Cerebellar cortex (tissue), 1 donor: Measurements from ENCODE around the gene URB1.
"Not testable (repeated sequence)": the region's sequence is repeated elsewhere in the genome, so short reads cannot be mapped to it uniquely, and the experiment has no call there.

ENCODE experiments used
- DNase-seq: peaks from one replicate; pipeline ENCODE4 v3.0.0-alpha.2; 2015; ENCODE audit warnings: low spot score

The URB1 gene, protein sequence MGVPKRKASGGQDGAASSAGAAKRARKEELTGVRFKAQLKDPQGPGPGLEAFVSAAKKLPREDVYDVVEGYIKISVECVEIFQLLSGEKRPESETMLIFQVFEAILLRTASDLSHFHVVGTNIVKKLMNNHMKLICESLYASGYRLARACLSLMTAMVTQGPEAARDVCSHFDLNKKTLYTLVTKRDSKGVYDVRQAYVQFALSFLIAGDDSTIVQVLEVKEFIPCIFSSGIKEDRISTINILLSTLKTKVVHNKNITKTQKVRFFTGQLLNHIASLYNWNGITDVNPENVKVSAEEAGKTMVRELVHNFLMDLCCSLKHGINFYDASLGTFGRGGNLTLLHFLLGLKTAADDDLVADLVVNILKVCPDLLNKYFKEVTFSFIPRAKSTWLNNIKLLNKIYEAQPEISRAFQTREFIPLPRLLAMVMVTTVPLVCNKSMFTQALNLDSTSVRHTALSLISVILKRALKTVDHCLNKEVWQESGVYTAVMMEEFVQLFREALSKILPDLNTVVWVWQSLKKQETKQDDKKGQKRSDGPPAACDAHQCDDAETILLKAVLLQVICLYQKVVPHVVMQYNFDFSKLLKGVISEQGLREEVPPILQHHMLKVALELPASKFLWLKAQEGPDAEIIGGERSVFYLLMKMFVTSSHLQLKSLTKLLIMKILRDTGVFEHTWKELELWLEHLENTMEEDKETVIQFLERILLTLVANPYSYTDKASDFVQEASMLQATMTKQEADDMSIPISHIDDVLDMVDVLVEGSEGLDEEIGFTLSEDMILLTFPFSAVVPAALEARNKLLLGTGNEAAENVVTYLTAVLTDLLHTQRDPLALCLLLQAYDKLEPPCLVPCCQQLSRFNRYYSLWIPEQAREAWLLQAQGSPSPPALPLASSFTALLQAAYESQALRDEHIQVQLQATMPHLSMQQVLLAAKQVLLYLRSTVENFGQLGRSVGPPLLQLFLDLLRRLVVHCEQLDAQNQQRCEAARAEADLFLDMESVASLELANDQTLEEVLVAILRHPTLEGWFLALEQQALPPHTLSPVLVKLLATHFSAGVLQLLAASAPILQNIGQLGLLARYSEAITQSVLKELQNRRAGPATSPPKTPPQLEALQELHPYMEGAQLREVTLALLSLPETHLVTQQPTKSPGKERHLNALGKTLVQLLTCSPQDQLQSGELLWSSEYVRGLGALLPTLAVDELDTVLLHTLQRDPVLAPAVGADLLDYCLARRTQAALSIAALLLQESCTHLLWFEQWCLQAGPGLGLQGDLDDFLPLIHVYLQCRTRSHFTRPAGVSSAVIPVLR (N-terminal part only)

DNA sequence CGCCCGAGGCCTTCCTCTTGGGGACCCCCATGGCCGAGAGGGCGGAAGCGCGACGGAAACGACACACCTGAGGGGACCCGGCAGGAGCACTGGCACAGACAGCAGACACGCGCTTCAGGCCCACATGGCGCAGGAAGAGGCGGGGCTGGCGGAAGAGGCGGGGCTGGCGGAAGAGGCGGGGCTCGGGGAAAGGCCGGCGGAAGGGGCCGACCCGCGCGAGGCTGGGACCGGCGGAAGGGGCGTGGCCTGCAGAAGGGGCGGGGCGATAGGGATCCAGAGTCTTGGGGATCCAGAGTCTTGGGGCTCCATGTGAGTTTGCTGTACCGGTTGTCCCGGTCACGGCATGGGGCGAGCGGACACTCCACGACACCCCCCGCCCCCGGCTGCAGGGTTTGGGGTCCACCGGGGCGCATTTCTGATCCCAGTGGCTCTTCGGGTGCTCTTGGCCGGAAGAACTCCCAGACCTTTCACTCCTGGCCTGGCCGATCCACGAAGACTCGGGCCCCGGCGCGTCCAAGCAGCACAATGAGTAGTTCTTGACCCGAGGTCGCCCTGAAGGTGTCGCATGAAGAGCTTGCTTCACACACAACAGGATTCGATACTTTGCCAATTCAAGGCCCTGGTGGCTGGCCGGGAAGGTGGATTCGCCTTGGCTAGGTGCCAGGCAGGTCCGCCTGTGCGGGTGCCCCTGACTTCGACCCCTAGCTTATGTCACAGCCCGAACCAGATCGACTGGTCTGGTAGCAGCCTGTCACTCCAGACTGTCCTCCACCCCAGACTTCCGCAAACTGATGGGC, at the start of gene URB1:
Gene URB1 (minus strand): TSS at position 133 of the 797 bp plus-strand sequence. CDS start 102 bp downstream, at position 31.
- DNase-seq, result peak; percentile 87

DNA sequence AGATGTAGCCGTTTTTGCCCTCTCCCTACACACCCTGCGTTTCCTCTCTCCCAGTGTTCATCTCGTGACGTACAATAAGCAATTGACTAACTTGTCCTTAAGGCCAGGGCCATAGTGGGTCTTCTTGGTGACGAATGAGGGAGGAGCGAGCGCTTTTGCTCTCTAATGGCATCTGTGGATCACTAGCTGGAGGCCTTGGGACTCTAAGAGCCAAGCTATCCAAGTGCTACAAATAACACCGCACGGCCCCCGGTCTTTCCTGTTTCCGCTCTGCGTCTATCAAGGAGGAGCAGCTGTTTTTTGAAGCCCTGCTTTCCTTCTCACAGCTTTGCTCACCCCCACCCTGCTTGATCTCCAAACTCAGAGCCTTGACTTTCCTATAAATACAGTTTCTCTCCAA, 44.9 kb upstream of the URB1 start:
- DNase-seq, result no peak

DNA sequence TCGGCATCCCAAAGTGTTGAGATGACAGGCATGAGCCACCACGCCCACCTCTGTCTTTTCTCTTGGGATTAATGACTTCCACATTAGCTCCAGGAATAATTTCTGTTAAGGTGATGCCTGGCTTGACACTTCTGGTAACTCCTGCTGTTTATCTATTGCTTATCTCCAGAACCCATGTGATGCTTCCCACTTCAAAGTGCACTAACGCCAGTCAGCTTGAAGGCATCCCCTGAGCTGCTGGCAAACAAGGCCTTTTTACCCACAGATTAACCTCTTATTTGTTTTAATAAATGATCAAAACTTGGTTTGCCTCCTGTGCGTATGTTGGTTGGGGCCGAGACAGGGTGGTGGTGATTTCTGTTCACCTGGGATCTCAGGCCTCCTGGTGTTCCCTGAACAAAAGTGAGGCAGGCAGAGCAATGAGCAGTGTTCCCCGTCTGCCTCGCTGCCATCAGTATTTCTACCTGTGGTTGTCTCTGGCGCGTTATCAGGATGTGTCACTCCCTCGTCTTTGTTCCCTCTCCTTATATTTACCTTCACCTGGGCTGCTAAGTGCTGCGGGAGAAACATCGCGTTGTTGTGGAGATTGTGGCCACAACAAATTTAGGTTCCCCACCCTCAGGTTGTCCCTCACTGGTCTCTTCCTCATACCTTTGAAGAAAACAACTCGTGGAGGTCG, 40.3 kb upstream of the URB1 start:
- DNase-seq, result not testable (repeated sequence)

DNA sequence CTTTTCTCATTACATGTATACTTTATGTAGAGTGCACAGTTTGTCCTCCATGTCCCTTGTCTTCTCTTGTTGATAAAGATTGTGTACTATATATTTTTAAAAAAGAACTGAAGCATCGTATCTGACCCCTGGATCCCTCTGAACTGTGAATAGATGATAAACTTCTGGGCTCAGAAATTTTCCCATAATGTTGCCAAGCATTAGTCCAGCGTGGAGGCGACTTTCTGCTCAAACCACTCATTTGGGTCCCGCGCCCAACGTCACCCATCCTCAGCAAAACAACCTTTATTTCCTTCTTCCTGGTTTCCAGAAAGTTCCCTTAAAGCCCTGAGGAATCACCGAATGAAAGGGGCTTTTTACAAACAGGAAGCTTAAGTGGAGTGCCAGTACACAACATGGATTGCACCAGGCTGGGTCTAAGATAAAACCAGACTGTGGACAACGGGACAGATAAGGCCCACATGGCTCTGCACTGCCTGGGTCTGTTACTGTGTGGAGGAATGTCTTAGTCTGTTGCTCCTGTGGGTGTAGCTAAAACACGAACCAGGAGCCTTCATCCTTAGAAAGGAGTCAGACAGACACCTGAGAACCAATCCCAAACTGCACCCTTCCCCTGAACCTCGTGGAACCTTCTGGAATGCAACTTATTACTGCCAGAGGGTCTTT, 35.3 kb upstream of the URB1 start:
- no peak for DNase-seq

DNA sequence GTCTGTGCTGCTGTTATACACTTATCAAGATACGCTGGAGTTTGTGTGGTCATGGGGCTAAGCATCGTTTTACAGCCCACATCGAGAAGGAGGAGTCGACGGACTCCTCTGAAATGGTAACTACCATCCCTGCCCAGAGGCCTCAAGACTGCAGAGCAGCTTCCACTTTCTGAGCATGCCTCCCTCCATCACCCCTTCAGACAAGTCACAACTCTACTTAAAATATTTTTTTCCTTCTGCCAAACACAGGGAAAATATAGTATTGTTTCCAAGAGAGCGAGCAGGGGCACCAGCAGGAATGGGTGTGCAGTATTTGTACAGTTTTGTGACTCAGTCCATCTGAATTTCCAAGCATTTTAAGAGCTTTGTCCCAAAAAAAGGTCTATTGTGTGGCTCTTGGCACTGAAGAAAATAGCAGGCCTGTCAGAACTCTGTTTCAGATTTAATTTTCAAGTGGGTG, 33.8 kb upstream of the URB1 start:
- no peak for DNase-seq

DNA sequence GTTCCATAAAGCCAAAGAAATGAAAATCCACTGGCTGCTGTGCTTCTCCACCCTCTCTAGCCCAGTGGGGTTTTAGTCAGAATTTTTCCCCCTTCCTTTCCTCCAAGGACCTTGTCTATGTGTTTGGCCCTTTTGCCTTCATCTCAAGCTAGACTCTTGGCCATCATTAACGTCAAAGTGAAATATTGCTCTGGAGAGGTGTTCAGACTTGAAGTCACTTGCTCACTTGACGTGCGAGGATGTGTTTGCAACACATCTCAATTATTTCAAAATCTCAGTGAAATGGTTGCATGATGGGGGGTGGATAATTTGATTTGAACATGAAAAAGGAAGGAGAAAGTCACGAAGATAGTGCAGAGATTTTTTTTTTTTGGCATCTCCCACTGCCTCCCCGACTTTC, 33.3 kb upstream of the URB1 start:
- DNase-seq, result no peak

DNA sequence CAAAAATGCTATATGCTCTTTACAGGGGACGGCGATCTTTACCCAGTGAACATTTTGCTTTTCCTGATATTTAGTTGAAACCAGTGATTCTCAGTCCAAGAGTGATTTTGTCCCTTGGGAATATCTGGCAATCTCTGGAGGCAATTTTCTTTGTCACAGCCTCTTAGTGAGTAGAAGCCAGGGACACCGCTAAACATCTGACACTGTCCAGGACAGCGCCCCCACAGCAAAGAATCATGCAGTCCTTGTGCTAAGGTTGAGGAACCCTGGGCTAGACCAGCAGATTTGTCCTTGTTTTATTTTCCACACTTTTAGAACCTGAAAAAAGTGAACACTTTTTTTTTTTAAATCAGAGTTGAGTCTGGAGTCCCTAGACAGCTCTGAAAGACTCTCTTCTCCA, 32.8 kb upstream of the URB1 start:
- no peak for DNase-seq

DNA sequence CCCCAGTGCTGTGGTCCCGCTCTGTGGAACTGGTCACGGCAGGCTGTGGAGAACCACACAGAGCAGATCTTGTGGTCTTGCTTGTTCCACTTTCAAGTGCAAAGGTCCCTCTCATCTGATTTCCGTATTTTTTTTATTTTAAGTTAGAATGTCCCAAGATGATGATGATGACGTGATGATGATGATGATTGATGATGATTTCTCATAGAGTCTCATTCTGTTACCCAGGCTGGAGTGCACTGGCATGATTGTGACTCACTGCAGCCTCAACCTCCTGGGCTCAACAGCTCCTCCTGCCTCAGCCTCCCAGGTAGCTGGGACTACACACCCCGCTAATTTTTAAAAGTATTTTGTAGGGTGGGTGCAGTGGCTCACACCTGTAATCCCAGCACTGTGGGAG, 31.9 kb upstream of the URB1 start:
- DNase-seq, result no peak

DNA sequence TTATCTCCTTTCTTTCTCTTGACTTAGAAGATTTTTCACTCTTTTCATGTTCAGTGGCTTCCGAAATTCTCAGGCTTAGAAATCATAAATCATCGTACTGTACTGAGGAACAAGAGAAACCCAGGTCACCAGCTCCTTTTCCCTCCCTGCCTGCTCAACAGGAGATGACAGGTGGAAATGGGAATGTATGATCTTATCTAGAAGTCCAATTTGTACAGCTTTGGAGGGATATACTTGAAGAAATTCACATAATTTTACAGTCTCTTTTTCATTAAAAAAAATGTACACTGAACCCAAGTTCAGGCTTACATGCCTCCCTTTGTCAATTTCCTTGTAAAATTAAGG, 31.4 kb upstream of the URB1 start:
- no peak for DNase-seq

DNA sequence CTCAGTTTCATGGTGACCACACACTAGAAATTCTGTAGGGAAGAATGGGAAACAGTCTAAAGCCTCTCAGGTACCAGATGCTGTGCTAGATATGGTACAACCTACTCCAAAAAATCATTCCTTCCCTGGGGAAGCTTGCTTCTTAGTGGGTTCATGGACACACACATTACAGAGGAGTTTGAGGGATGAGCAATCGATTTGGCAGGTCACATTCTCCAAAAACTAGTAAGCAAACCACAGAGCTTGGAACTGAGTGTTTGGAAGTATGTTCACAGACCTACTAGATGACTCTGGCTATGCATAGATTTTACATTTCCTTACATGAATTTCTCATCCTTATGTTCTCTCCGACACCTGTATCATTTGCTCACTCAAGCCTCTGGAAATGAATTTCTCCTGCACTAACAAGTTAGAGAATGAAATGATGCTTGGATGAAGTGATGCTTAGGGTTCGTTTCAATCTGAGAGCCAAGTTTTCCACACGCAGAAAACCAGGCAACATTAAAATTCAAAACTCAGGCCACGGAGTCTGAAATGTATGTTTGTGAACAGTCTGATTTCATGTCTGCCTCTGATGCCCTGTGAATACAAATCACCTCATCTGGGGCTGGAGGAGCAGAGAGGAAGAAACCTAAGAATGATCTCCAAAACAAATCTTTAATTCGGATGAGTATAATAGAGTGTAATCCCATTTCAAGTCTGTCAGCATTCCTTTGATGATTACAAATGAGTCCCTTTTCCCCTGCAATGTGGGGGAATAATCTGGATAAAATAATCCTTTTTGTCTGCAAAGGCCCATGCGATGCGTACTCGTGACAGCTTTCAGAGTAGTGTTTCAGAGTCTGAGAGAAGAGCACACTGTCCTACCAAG, 30.7 kb upstream of the URB1 start:
- no peak for DNase-seq

DNA sequence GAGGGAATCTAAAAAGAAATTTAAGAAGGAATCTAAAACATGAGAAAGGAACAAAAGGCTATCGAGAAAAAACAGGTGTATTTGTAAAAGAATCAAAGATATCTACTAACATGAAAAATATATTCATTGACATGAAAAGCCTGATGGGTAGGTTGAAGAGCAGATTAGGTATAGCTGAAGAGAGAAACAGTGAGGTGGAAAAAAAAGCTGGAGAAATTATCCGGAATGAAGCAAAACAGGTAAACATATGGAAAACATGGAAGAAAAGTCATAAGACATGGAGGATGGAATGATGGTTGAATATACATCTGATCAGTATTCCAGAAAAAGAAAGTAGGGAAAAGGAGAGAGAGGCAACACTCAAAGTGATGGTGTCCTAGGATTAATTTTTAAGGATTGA, 29.3 kb upstream of the URB1 start:
- DNase-seq, result no peak

DNA sequence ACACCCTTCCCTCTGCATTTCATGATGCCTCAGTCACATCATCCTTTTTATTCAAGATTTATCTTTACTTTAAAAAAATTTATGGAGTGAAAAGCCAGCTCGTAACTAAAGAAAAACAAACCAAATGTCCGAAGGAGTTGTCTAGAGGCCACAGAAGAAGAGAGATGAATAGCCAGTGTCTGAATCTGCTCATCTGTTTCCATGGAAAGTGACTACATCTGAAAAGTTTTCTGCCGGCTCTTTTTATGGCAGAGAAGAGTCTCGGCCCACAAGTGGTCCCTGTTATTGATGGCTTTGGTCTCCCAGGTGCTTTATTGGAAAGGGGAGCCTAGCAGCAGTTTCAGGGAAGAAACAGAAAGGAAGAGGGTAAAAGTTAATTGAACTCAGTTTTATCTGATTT, 25.3 kb upstream of the URB1 start:
- no peak for DNase-seq

DNA sequence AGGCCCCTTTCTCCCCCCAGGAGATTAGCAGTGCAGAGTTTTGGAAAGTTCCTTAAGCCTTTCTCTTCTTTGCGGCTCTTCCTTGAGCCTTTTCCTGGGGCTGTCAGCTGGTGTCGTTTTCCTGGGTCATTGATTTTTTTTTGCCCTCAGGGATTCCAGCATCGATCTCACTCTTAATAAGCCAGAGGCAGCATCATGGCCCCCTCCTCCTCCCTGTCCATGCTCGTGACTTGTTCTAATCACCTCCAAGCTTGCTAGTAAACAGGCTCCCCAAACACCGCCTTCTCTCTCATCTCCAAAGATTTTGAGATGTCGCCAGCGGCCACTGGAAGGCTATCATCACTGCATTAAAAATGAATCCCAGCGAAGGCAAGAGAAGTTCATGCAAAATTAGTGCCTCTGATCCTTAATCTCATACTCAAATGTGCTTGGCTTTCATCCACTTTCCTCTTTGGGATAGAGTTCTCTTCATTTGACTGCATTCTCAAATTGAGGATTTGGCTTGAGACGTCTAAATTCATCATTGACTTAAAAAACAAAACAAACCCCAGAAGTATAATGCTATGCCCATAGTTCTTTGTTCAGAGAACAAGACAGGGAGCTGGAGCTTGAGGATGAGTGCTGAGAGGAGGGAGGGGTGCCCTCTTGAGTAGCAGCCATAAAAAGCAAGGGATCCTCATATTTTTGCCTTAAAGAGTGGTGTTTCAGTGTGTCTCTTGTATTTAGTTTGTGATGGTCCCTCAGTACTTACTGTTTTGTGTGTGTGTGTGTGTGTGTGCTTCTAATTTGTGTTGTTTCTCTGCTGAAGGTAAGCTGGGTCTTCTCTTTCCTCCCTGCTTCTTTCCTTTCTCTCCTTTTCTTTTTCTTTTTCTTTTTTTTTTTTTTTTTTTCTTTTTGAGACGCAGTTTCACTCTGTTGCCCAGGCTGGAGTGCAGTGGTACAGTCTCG, 22.9 kb upstream of the URB1 start:
- no peak for DNase-seq

DNA sequence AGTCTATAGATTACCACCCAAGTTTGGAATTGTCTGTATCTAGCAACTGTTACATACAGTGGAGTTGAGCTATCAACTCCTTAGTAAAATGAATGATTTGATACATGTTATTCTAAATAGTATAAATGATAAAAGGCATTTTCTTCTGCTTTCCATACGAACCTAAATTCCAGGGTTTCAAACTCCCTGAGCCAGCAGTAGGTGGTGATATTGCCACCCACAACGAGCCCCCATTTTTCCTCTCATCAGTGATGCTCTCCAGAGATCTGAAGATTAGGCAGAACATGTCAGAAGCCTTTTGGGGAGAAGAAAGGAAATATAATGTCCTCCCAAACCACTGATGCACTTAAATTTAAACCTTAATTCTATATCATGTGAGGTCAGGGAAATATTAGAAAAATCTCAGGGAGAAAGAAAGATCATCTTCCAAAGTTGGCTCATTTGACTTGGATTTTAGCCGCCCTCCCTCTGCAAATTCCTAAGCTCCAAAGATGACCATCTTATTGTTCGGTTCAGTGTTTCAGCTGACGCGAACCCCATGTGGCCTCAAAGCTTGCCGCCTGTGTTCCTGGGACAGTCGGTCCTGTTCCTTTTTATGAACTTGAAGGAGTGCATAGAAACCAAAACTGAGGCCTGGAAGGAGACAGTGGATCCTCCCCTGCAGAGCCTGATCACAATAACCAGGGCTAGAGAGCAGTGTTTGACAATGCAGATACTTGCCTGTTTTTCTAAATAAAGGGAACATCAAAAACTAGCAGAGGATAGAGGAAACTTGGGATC, 22.0 kb upstream of the URB1 start:
- no peak for DNase-seq

DNA sequence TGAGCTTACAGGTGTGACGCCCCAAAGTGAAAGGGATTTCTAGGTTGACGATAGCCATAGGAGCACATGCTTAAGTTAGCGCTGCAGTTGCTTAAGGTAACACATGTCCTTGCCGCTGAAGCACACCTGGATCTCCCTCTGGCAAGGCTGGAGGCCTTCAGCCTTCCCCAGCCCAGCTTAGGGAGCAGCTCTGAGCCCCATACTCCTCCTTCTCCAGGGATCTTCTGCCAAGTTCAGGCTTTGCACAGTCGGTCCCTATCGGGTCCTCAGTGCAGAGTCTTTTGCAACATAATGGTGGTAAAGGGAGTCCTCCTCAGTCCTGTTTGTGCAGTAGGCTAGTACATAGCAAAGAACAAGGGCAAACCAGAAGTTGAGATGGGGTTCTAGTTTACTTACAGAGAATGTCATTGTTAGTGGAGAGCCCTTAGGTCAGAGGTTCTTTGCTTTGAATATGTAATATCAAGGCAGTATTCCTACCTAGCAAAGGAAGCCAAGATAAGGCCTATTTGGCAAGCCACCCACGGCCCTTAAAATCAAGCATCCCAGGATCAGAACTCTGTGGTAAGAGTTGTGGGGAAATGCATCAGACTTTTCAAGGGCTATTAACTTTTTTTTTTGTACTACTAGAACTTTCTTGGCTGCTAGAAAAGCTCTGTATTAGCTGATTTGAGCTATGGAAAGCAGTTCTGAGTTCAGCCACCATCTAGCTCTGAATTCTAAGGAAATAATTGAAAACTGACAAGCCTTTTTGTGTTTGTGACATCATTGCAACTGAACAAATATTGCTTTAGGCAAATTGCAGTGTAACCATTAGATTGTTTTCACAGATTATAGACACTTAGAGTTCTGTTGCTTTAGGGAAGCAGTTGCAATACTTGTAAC, 21.1 kb upstream of the URB1 start:
- peak; percentile 41 for DNase-seq

DNA sequence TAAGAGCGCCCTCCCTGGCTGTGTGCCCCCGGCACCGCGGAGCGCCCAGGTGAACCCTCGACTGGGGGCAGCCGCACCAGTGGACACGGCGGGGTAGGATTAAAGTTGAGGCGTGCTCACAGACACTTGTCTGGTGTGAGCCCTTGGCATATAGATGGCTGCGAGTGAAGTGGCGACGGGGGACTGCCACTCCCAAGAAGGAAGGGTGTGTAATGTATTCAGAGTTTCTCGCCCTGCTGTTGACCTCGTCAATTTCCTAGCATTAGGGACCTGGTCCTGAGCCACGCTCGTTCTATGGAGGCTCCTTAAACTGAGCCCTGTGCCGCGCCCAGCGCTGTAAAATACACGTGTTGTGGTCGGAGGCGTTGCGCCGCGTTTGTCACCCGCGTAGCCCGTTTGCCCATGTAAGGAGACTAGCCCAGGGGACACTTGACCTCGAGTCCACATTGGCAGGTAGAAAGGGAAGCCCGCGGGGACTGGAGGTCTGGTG, 20.2 kb upstream of the URB1 start:
- peak; percentile 60 for DNase-seq
